Measurements from ENCODE around the gene GPAT2.
"Not testable (repeated sequence)": the region's sequence is repeated elsewhere in the genome, so short reads cannot be mapped to it uniquely, and the experiment has no call there.

DNA sequence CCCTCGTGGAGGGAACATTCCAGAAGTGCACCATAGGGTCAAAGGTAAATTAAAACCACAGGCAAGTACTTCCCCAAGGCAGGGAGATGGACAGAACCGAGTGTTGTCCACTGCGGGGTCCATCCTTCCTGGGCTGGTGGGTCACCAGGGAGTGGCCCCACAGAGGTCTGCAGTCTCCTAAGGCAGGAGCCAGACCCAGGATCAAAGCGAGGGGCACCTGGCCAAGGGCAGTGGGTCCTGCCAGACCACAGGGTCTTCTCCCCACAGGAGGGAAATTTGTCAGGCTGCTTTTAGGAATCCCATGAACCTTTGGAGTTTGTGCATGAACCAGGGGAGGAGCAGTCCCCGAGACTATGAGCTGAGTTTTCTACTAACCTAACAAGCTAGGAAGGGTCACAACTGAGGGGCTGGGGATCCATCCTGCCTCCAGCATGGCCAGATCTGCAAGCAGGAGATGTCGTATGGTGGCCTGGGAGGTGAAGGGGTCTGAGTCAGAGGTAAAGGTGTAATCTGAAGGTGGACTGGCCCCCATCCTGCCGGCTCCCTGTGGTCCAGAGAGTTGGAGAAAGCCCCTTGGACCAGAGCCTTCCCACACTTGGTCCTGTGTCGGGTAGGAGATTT lies 26.6 kb upstream of the GPAT2 start:
- TF ChIP-seq, protein P1, sequence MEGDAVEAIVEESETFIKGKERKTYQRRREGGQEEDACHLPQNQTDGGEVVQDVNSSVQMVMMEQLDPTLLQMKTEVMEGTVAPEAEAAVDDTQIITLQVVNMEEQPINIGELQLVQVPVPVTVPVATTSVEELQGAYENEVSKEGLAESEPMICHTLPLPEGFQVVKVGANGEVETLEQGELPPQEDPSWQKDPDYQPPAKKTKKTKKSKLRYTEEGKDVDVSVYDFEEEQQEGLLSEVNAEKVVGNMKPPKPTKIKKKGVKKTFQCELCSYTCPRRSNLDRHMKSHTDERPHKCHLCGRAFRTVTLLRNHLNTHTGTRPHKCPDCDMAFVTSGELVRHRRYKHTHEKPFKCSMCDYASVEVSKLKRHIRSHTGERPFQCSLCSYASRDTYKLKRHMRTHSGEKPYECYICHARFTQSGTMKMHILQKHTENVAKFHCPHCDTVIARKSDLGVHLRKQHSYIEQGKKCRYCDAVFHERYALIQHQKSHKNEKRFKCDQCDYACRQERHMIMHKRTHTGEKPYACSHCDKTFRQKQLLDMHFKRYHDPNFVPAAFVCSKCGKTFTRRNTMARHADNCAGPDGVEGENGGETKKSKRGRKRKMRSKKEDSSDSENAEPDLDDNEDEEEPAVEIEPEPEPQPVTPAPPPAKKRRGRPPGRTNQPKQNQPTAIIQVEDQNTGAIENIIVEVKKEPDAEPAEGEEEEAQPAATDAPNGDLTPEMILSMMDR (IDR thresholded peaks at IDR 0.05), result not testable (repeated sequence)
- not testable (repeated sequence) for TF ChIP-seq POLR2A (IDR thresholded peaks at IDR 0.05)

Data from lower leg skin (tissue), 3 donors.